ENCODE measurements around the gene CYB561D2.

Gene CYB561D2

GRCh38 chr3:50374363-50375257 lies 23.9 kb downstream of the CYB561D2 start:
- no peak for TF ChIP-seq CTCF (IDR thresholded peaks at IDR 0.05)

DNA sequence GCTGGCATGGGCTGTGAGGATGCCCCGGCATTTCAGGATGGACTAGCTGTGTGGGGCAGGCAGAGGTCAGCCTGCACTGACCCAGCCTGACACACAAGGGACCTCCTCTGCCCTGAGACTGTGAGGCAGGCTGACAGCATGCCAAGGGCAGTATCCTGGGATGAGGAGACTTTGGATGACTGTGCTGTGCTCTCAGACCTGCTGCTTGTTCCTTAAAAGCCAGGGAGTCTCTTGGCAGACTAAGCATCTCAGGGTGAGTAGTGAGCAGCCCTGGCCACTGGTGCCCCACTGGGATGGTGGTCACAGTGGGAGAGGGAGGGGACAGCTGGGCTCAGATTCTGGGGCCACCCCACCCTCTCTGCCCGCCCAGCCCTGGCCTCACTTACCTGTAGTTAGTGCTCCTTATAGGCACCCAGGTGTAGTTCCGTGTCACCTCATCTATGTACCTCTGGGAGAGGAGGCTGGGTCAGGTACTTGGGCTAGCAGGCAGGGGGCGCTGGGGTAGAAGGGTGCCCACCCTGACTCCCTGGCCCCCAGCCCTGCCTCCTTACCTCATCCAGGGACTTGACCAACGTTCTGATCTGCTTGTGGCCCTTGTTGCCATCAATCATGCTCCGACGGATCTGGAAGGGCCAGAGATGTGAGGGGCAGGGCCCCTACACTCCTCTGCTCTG lies 24.7 kb downstream of the CYB561D2 start:
- no peak for TF ChIP-seq CTCF (IDR thresholded peaks at IDR 0.05)

DNA sequence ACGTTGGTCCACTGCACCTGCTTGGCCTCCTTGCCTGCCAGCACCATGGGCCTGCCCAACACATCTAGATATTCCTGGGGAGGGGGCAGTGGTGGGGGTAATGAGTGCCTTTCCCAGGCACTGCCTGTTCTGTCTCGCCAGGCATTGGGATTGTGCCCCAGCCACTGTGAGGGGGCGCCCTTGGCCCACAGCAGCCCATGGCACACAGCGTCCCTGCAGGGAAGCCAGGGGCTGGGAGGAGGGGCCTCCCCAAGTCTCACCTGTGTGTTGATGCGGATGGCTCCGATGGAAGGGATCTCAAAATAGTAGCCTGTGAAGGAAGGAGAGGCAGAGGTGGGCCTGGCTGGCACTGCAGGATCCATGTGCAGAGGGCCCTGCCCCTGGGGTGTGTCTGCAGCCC lies 27.4 kb downstream of the CYB561D2 start:
- TF ChIP-seq CTCF (IDR thresholded peaks at IDR 0.05) = no peak

GRCh38 chr3:50378757-50379156 lies 28.1 kb downstream of the CYB561D2 start:
- TF ChIP-seq CTCF (IDR thresholded peaks at IDR 0.05) = no peak

- no peak for TF ChIP-seq CTCF (IDR thresholded peaks at IDR 0.05)
Measured at GRCh38 chr3:50380405-50381085, 29.9 kb downstream of the CYB561D2 start.

- TF ChIP-seq CTCF (IDR thresholded peaks at IDR 0.05) = no peak
Measured at GRCh38 chr3:50381383-50381782, 30.7 kb downstream of the CYB561D2 start.

- no peak for TF ChIP-seq CTCF (IDR thresholded peaks at IDR 0.05)
Measured at GRCh38 chr3:50382722-50383121, 32.1 kb downstream of the CYB561D2 start.
